ENCODE measurements around the gene WEE1.

DNA sequence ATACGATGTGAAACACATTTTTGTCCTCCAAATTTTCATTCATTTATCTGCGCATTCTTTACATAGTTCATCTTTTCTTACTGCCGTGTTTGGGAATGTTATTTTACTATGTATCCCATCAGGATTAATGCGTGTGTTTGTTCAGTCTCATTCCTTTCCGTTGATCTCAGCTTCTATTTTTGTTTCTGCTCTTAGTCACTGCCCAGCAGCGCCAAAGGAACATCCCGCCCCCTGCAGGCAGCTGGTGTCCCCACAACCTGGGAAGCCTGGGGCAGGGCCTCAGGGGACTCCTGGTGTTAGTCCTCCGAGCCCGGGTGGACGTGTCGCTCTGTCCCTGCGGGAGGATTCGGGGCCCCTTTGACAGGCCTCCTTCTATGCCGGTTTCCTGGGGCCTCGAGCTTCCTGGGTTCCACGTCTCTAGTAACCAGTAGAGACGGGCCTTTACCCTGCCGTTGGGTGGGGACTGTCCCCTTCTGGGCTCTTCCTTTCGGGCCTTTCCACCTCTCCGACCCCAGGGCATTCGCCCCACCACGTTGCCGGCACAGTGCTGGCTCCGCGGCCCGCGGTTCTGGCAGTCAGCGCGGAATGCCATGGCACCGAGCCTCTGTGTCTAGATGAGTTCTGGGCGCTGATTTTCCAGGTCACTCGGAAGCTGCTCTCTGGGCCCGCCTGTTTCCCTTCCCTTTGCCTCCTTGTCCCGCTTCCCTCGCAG lies 39.8 kb downstream of the WEE1 start:
- TF ChIP-seq, protein P1, sequence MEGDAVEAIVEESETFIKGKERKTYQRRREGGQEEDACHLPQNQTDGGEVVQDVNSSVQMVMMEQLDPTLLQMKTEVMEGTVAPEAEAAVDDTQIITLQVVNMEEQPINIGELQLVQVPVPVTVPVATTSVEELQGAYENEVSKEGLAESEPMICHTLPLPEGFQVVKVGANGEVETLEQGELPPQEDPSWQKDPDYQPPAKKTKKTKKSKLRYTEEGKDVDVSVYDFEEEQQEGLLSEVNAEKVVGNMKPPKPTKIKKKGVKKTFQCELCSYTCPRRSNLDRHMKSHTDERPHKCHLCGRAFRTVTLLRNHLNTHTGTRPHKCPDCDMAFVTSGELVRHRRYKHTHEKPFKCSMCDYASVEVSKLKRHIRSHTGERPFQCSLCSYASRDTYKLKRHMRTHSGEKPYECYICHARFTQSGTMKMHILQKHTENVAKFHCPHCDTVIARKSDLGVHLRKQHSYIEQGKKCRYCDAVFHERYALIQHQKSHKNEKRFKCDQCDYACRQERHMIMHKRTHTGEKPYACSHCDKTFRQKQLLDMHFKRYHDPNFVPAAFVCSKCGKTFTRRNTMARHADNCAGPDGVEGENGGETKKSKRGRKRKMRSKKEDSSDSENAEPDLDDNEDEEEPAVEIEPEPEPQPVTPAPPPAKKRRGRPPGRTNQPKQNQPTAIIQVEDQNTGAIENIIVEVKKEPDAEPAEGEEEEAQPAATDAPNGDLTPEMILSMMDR (IDR thresholded peaks at IDR 0.05), result peak; percentile 84 to 97 (median 92)
- TF ChIP-seq POLR2AphosphoS5 (IDR thresholded peaks at IDR 0.05) (peak; percentile 66 to 88 (median 86)), POLR2A (IDR thresholded peaks at IDR 0.05) (peak in 1 of 2 donors; percentile 50)

Data from sigmoid colon (tissue), 4 donors.